Activated CD4-positive, CD25-positive, alpha-beta regulatory T cell treated with anti-CD3 and anti-CD28 coated beads, Interleukin-2, amount 50 U/mL, for 72 hours (primary cell): ENCODE measurements around the gene MAK.
"Not testable (repeated sequence)": the region's sequence is repeated elsewhere in the genome, so short reads cannot be mapped to it uniquely, and the experiment has no call there.

Source experiments
- DNase-seq: peaks from one replicate; pipeline ENCODE4 v3.0.0; 2021

The MAK gene

GRCh38 chr6:10837995-10838793 is at the start of gene MAK:
TSS of gene MAK (minus strand) at chr6:10838539. CDS start at chr6:10830648, 7,891 bp downstream.
- DNase-seq, result peak; percentile 87

GRCh38 chr6:10886691-10887502 is 48.6 kb upstream of the MAK start, which contains the start of gene SYCP2L:
TSS of gene SYCP2L (plus strand) at chr6:10887052. CDS start at chr6:10887127, 75 bp downstream.
- no peak for DNase-seq

GRCh38 chr6:10886365-10886690 is 48.0 kb upstream of the MAK start:
- DNase-seq, result not testable (repeated sequence)

GRCh38 chr6:10884245-10884972 is 46.1 kb upstream of the MAK start:
- no peak for DNase-seq

GRCh38 chr6:10883312-10884244 is 45.2 kb upstream of the MAK start:
- DNase-seq, result no peak

- DNase-seq, result no peak
Observed at GRCh38 chr6:10882657-10883171, 44.4 kb upstream of the MAK start.

- DNase-seq, result not testable (repeated sequence)
Observed at GRCh38 chr6:10882253-10882630, 43.9 kb upstream of the MAK start.

GRCh38 chr6:10880366-10880765 is 42.0 kb upstream of the MAK start:
- DNase-seq, result no peak

- DNase-seq, result no peak
Observed at GRCh38 chr6:10877871-10878270, 39.5 kb upstream of the MAK start.

- DNase-seq, result no peak
Observed at GRCh38 chr6:10877012-10877411, 38.7 kb upstream of the MAK start.

GRCh38 chr6:10875026-10875425 is 36.7 kb upstream of the MAK start:
- DNase-seq, result no peak

- no peak for DNase-seq
Observed at GRCh38 chr6:10874207-10874606, 35.9 kb upstream of the MAK start.

- DNase-seq, result no peak
Observed at GRCh38 chr6:10873374-10873773, 35.0 kb upstream of the MAK start.

GRCh38 chr6:10867952-10868351 is 29.6 kb upstream of the MAK start:
- DNase-seq, result no peak

- DNase-seq, result not testable (repeated sequence)
Observed at GRCh38 chr6:10866709-10867108, 28.4 kb upstream of the MAK start.

- not testable (repeated sequence) for DNase-seq
Observed at GRCh38 chr6:10863031-10863430, 24.7 kb upstream of the MAK start.

GRCh38 chr6:10862361-10862760 is 24.0 kb upstream of the MAK start:
- no peak for DNase-seq

GRCh38 chr6:10861086-10861485 is 22.7 kb upstream of the MAK start:
- no peak for DNase-seq

- DNase-seq, result no peak
Observed at GRCh38 chr6:10857259-10857658, 18.9 kb upstream of the MAK start.

GRCh38 chr6:10854922-10855632 is 16.7 kb upstream of the MAK start:
- DNase-seq, result no peak

GRCh38 chr6:10853849-10854300 is 15.5 kb upstream of the MAK start:
- not testable (repeated sequence) for DNase-seq
